ENCODE measurements around the gene PBLD. TPM values are rescaled to one million over a fixed set of nuclear protein-coding genes. Genes with fewer than 3 reads are reported as not detected.
"Not testable (repeated sequence)": the region's sequence is repeated elsewhere in the genome, so short reads cannot be mapped to it uniquely, and the experiment has no call there.

The PBLD gene
- total and polyA plus RNA-seq, 10 donors, result 0.96 to 6.9 (median 2.7) TPM

DNA sequence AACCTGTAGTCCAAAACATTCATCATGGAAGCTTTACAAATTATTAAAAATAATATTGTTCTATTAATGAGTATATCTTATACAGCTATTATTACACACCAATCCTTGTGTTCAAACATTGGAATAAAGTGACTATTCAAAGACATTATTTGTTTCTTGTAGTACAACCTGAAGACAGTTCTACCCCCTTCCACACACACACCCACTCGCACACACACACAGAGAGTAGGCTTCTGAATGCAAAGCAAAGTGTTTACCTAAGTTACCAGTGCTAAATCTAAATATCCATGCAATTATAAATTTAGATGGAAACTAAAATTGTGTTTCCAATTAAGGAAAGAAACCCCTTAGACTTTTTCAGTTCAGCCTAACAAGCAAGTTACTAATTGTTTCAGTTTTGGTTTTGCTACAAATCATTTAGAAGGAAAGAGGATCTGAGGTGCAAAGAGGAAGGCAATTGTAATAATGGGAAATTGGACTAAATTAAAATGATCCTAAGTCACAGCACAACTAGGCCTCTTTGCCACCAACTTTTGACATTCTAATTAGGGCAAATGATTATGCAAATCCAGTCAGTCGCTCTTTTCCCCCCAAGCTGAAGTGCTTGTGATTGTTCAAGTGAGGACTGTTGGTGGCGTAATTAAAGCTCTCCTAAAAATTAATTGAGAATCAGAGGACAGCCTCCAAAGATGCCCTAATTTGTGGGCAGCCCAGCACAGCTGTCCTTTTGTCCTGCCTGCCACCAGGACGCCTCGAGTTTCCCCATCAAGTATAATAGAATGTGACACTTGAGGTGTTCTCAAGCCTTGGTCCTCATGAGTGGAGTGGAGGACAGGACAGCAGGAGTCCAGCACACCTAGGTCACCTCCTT lies 80.9 kb downstream of the PBLD start:
- Histone ChIP-seq H3K27me3 (replicated peaks in 1 of 7) (no peaks in the 10 kb centered on the region), H3K4me1 (peaks cover 0 to 7% (median 0%) of the 10 kb centered on the region in 6 donors), H3K27ac (no peak overlapping the region), H3K4me3 (no peak overlapping the region), H3K36me3 (no peaks in the 10 kb centered on the region), H3K9me3 (no peaks in the 10 kb centered on the region)
- no peak for DNase-seq
- 75 to 83% (median 80%) methylated on average over 5 of the region's 5 CpGs for WGBS, 5 donors
- TF ChIP-seq POLR2AphosphoS5 (IDR thresholded peaks at IDR 0.05), result no peak
- no peak for TF ChIP-seq CTCF (IDR thresholded peaks at IDR 0.05 in 8 of 11, conservative IDR thresholded peaks at IDR 0.05 in 3 of 11)
- TF ChIP-seq POLR2A (IDR thresholded peaks at IDR 0.05), result no peak
- intact Hi-C loops (cut with DNase I; ENCODE audit: low total_unique reads), result no loop called here

- intact Hi-C loops (cut with DNase I; ENCODE audit: low total_unique reads), result no loop called here
- 80 to 94% (median 92%) methylated on average over 7 of the region's 7 CpGs for WGBS, 5 donors
Measured at GRCh38 chr10:68251151-68251550, 81.6 kb downstream of the PBLD start.

GRCh38 chr10:68249297-68249696 lies 83.4 kb downstream of the PBLD start:
- TF ChIP-seq POLR2A (IDR thresholded peaks at IDR 0.05) (no peak), POLR2AphosphoS5 (IDR thresholded peaks at IDR 0.05) (no peak), CTCF (IDR thresholded peaks at IDR 0.05 in 8 of 11, conservative IDR thresholded peaks at IDR 0.05 in 3 of 11) (no peak)
- no peak overlapping the region for H3K4me3 ChIP-seq
- no peaks in the 10 kb centered on the region for H3K36me3 ChIP-seq
- no peak for DNase-seq
- no peak overlapping the region for H3K27ac ChIP-seq
- peaks cover 0 to 7% (median 0%) of the 10 kb centered on the region in 6 donors for H3K4me1 ChIP-seq
- no peaks in the 10 kb centered on the region for H3K27me3 ChIP-seq (replicated peaks in 1 of 7)
- WGBS, 5 donors, result 83 to 98% (median 94%) methylated on average over 4 of the region's 4 CpGs
- no peaks in the 10 kb centered on the region for H3K9me3 ChIP-seq
- intact Hi-C loops (cut with DNase I; ENCODE audit: low total_unique reads), result no loop called here

More at GRCh38 chr10:68251151-68251550, 81.6 kb downstream of the PBLD start:
- Histone ChIP-seq H3K27me3 (replicated peaks in 1 of 7) (no peaks in the 10 kb centered on the region), H3K27ac (no peak overlapping the region), H3K4me1 (peaks cover 0 to 7% (median 0%) of the 10 kb centered on the region in 6 donors), H3K4me3 (no peak overlapping the region), H3K9me3 (no peaks in the 10 kb centered on the region), H3K36me3 (no peaks in the 10 kb centered on the region)
- TF ChIP-seq CTCF (IDR thresholded peaks at IDR 0.05 in 8 of 11, conservative IDR thresholded peaks at IDR 0.05 in 3 of 11) (no peak), POLR2A (IDR thresholded peaks at IDR 0.05) (no peak), POLR2AphosphoS5 (IDR thresholded peaks at IDR 0.05) (no peak)
- DNase-seq, result no peak

DNA sequence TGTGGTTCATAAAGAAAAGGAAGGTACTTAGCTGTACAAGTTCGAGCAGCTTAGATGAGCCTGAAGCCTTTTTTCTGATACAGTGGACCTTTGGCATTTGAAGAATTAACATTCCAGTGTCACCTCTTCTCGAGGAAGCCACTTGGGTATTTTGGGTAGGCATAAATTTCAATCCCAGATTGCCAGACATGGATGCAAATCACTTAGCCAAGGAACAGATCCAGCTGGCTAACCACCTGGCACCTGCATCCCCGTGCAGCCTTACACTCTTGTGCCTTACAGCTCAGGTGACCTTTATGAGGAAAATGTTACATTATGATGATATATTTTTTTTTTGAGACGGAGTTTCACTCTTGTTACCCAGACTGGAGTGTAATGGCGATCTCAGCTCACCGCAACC lies 84.8 kb downstream of the PBLD start:
- Histone ChIP-seq H3K4me3 (no peak overlapping the region), H3K27ac (no peak overlapping the region), H3K36me3 (no peaks in the 10 kb centered on the region), H3K4me1 (peaks cover 0 to 7% (median 0%) of the 10 kb centered on the region in 6 donors), H3K27me3 (replicated peaks in 1 of 7) (no peaks in the 10 kb centered on the region), H3K9me3 (no peaks in the 10 kb centered on the region)
- intact Hi-C loops (cut with DNase I; ENCODE audit: low total_unique reads), result no loop called here
- DNase-seq, result no peak
- TF ChIP-seq POLR2AphosphoS5 (IDR thresholded peaks at IDR 0.05), result no peak
- TF ChIP-seq CTCF (IDR thresholded peaks at IDR 0.05 in 8 of 11, conservative IDR thresholded peaks at IDR 0.05 in 3 of 11), result no peak
- TF ChIP-seq POLR2A (IDR thresholded peaks at IDR 0.05), result no peak
- WGBS, 5 donors, result 82 to 91% (median 89%) methylated on average over 6 of the region's 6 CpGs

- intact Hi-C loops (cut with DNase I; ENCODE audit: low total_unique reads); H3K9me3 ChIP-seq; H3K4me3 ChIP-seq; H3K27ac ChIP-seq; H3K36me3 ChIP-seq; H3K27me3 ChIP-seq (replicated peaks in 1 of 7); H3K4me1 ChIP-seq; DNase-seq: not testable (repeated sequence)
- 89 to 97% (median 96%) methylated on average over 7 of the region's 7 CpGs for WGBS, 5 donors
Measured at GRCh38 chr10:68246397-68246796, 86.3 kb downstream of the PBLD start.

Data from spleen (tissue), 11 donors.